ENCODE measurements around the gene GPR142.

GPR142 gene

GRCh38 chr17:74343526-74344284 lies 23.6 kb upstream of the GPR142 start:
- no peaks in the 10 kb centered on the region for H3K36me3 ChIP-seq (ENCODE audit: control insufficient read depth, insufficient read depth, low read length)
- H3K4me1 ChIP-seq (ENCODE audit: control insufficient read depth, insufficient read depth, low read length), result peaks cover 2% of the 10 kb centered on the region; the same call in 1 of the 2 replicates
- no peaks in the 10 kb centered on the region for H3K27me3 ChIP-seq (ENCODE audit: control insufficient read depth, insufficient read depth, low read length)
- H3K27ac ChIP-seq (ENCODE audit: low read length), result no peak overlapping the region
- DNase-seq (ENCODE audit: low read depth, low spot score), result no peak
- no peaks in the 10 kb centered on the region for H3K9me3 ChIP-seq (ENCODE audit: control insufficient read depth, insufficient read depth, low read length)
- WGBS (ENCODE audit: insufficient coverage, insufficient read length), result no CpG with 5 or more reads among the region's 9 CpGs
- H3K4me3 ChIP-seq (ENCODE audit: low read length), result no peak overlapping the region

GRCh38 chr17:74344658-74345057 lies 22.6 kb upstream of the GPR142 start:
- H3K9me3 ChIP-seq (ENCODE audit: control insufficient read depth, insufficient read depth, low read length), result no peaks in the 10 kb centered on the region
- DNase-seq (ENCODE audit: low read depth, low spot score), result no peak
- no peaks in the 10 kb centered on the region for H3K36me3 ChIP-seq (ENCODE audit: control insufficient read depth, insufficient read depth, low read length)
- peaks cover 2% of the 10 kb centered on the region; the same call in 1 of the 2 replicates for H3K4me1 ChIP-seq (ENCODE audit: control insufficient read depth, insufficient read depth, low read length)
- no peaks in the 10 kb centered on the region for H3K27me3 ChIP-seq (ENCODE audit: control insufficient read depth, insufficient read depth, low read length)
- H3K27ac ChIP-seq (ENCODE audit: low read length), result no peak overlapping the region
- no peak overlapping the region for H3K4me3 ChIP-seq (ENCODE audit: low read length)
- no CpG with 5 or more reads among the region's 21 CpGs for WGBS (ENCODE audit: insufficient coverage, insufficient read length)

- Histone ChIP-seq H3K4me1 (ENCODE audit: control insufficient read depth, insufficient read depth, low read length) (peaks cover 2% of the 10 kb centered on the region; the same call in 1 of the 2 replicates), H3K27me3 (ENCODE audit: control insufficient read depth, insufficient read depth, low read length) (no peaks in the 10 kb centered on the region), H3K4me3 (ENCODE audit: low read length) (no peak overlapping the region), H3K36me3 (ENCODE audit: control insufficient read depth, insufficient read depth, low read length) (no peaks in the 10 kb centered on the region), H3K27ac (ENCODE audit: low read length) (no peak overlapping the region), H3K9me3 (ENCODE audit: control insufficient read depth, insufficient read depth, low read length) (no peaks in the 10 kb centered on the region)
- no peak for DNase-seq (ENCODE audit: low read depth, low spot score)
- no CpG with 5 or more reads among the region's 13 CpGs for WGBS (ENCODE audit: insufficient coverage, insufficient read length)
Observed at GRCh38 chr17:74345433-74346241, 21.7 kb upstream of the GPR142 start.

GRCh38 chr17:74347646-74348045 lies 19.7 kb upstream of the GPR142 start:
- no peak overlapping the region for H3K27ac ChIP-seq (ENCODE audit: low read length)
- no peaks in the 10 kb centered on the region for H3K9me3 ChIP-seq (ENCODE audit: control insufficient read depth, insufficient read depth, low read length)
- no peak for DNase-seq (ENCODE audit: low read depth, low spot score)
- no CpG with 5 or more reads among the region's 14 CpGs for whole genome bisulfite sequencing (ENCODE audit: insufficient coverage, insufficient read length)
- 0 out of 2 replicates have a peak, but pooled peaks cover 1% of the 10 kb centered on the region for H3K4me1 ChIP-seq (ENCODE audit: control insufficient read depth, insufficient read depth, low read length)
- H3K36me3 ChIP-seq (ENCODE audit: control insufficient read depth, insufficient read depth, low read length), result no peaks in the 10 kb centered on the region
- H3K4me3 ChIP-seq (ENCODE audit: low read length), result no peak overlapping the region
- H3K27me3 ChIP-seq (ENCODE audit: control insufficient read depth, insufficient read depth, low read length), result peaks cover 12% of the 10 kb centered on the region

- Histone ChIP-seq H3K27ac (ENCODE audit: low read length) (no peak overlapping the region), H3K4me3 (ENCODE audit: low read length) (no peak overlapping the region), H3K9me3 (ENCODE audit: control insufficient read depth, insufficient read depth, low read length) (no peaks in the 10 kb centered on the region), H3K27me3 (ENCODE audit: control insufficient read depth, insufficient read depth, low read length) (peaks cover 18% of the 10 kb centered on the region), H3K36me3 (ENCODE audit: control insufficient read depth, insufficient read depth, low read length) (no peaks in the 10 kb centered on the region), H3K4me1 (ENCODE audit: control insufficient read depth, insufficient read depth, low read length) (0 out of 2 replicates have a peak, but pooled peaks cover 1% of the 10 kb centered on the region)
- WGBS (ENCODE audit: insufficient coverage, insufficient read length), result no CpG with 5 or more reads among the region's 19 CpGs
- DNase-seq (ENCODE audit: low read depth, low spot score), result no peak
Observed at GRCh38 chr17:74349120-74349519, 18.2 kb upstream of the GPR142 start.

GRCh38 chr17:74350486-74350885 lies 16.8 kb upstream of the GPR142 start:
- no peak for DNase-seq (ENCODE audit: low read depth, low spot score)
- no peak overlapping the region for H3K4me3 ChIP-seq (ENCODE audit: low read length)
- H3K27ac ChIP-seq (ENCODE audit: low read length), result no peak overlapping the region
- WGBS (ENCODE audit: insufficient coverage, insufficient read length), result no CpG with 5 or more reads among the region's 20 CpGs
- H3K4me1 ChIP-seq (ENCODE audit: control insufficient read depth, insufficient read depth, low read length), result 0 out of 2 replicates have a peak, but pooled peaks cover 1% of the 10 kb centered on the region
- no peaks in the 10 kb centered on the region for H3K36me3 ChIP-seq (ENCODE audit: control insufficient read depth, insufficient read depth, low read length)
- H3K27me3 ChIP-seq (ENCODE audit: control insufficient read depth, insufficient read depth, low read length), result peaks cover 31% of the 10 kb centered on the region
- no peaks in the 10 kb centered on the region for H3K9me3 ChIP-seq (ENCODE audit: control insufficient read depth, insufficient read depth, low read length)

GRCh38 chr17:74351552-74352210 lies 15.6 kb upstream of the GPR142 start:
- Histone ChIP-seq H3K27me3 (ENCODE audit: control insufficient read depth, insufficient read depth, low read length) (peaks cover 42% of the 10 kb centered on the region), H3K4me1 (ENCODE audit: control insufficient read depth, insufficient read depth, low read length) (0 out of 2 replicates have a peak, but pooled peaks cover 1% of the 10 kb centered on the region), H3K9me3 (ENCODE audit: control insufficient read depth, insufficient read depth, low read length) (no peaks in the 10 kb centered on the region), H3K27ac (ENCODE audit: low read length) (no peak overlapping the region), H3K4me3 (ENCODE audit: low read length) (no peak overlapping the region; the same call in 1 of the 2 replicates), H3K36me3 (ENCODE audit: control insufficient read depth, insufficient read depth, low read length) (no peaks in the 10 kb centered on the region)
- no peak for DNase-seq (ENCODE audit: low read depth, low spot score)
- WGBS (ENCODE audit: insufficient coverage, insufficient read length), result no CpG with 5 or more reads among the region's 55 CpGs

GRCh38 chr17:74353446-74354060 lies 13.8 kb upstream of the GPR142 start:
- DNase-seq (ENCODE audit: low read depth, low spot score), result no peak
- Histone ChIP-seq H3K4me3 (ENCODE audit: low read length) (no peak overlapping the region), H3K4me1 (ENCODE audit: control insufficient read depth, insufficient read depth, low read length) (peaks cover 4% of the 10 kb centered on the region), H3K9me3 (ENCODE audit: control insufficient read depth, insufficient read depth, low read length) (no peaks in the 10 kb centered on the region), H3K36me3 (ENCODE audit: control insufficient read depth, insufficient read depth, low read length) (no peaks in the 10 kb centered on the region), H3K27me3 (ENCODE audit: control insufficient read depth, insufficient read depth, low read length) (peaks cover 54% of the 10 kb centered on the region), H3K27ac (ENCODE audit: low read length) (no peak overlapping the region)
- no CpG with 5 or more reads among the region's 10 CpGs for WGBS (ENCODE audit: insufficient coverage, insufficient read length)

- peak; percentile 55 for DNase-seq (ENCODE audit: low read depth, low spot score)
- H3K4me3 ChIP-seq (ENCODE audit: low read length), result no peak overlapping the region
- no CpG with 5 or more reads among the region's 29 CpGs for WGBS (ENCODE audit: insufficient coverage, insufficient read length)
- peaks cover 54% of the 10 kb centered on the region for H3K27me3 ChIP-seq (ENCODE audit: control insufficient read depth, insufficient read depth, low read length)
- H3K9me3 ChIP-seq (ENCODE audit: control insufficient read depth, insufficient read depth, low read length), result no peaks in the 10 kb centered on the region
- H3K36me3 ChIP-seq (ENCODE audit: control insufficient read depth, insufficient read depth, low read length), result no peaks in the 10 kb centered on the region
- no peak overlapping the region for H3K27ac ChIP-seq (ENCODE audit: low read length)
- peaks cover 4% of the 10 kb centered on the region for H3K4me1 ChIP-seq (ENCODE audit: control insufficient read depth, insufficient read depth, low read length)
Observed at GRCh38 chr17:74354123-74354522, 13.2 kb upstream of the GPR142 start.

- no peak overlapping the region for H3K27ac ChIP-seq (ENCODE audit: low read length)
- DNase-seq (ENCODE audit: low read depth, low spot score), result no peak
- WGBS (ENCODE audit: insufficient coverage, insufficient read length), result no CpG with 5 or more reads among the region's 10 CpGs
- H3K36me3 ChIP-seq (ENCODE audit: control insufficient read depth, insufficient read depth, low read length), result no peaks in the 10 kb centered on the region
- peaks cover 4% of the 10 kb centered on the region for H3K4me1 ChIP-seq (ENCODE audit: control insufficient read depth, insufficient read depth, low read length)
- no peak overlapping the region for H3K4me3 ChIP-seq (ENCODE audit: low read length)
- H3K27me3 ChIP-seq (ENCODE audit: control insufficient read depth, insufficient read depth, low read length), result peaks cover 54% of the 10 kb centered on the region
- no peaks in the 10 kb centered on the region for H3K9me3 ChIP-seq (ENCODE audit: control insufficient read depth, insufficient read depth, low read length)
Observed at GRCh38 chr17:74354561-74354960, 12.7 kb upstream of the GPR142 start.
